K562 (cell line): ENCODE data around the gene BEND6. TPM values are rescaled to one million over a fixed set of nuclear protein-coding genes. Genes with fewer than 3 reads are reported as not detected.

Source experiments
- ATAC-seq: fragments of 200-7000 bp; cut with Tn5 transposase; 3 replicates; pipeline ENCODE4 v1.9.1; 2020; ENCODE audit warnings: moderate library complexity
- BruUV-seq: library from RNA; stranded (reverse); fragments of 400-500 nt; replicated peaks from 2 replicates; lab custom pipeline; 2021; lab: Mats Ljungman, UMichigan
- CTCF ChIA-PET: fragments of 300-600 bp; formaldehyde crosslinking; extraction: SDS; loops from one replicate; lab custom pipeline; 2021; ENCODE audit warnings: low intra/inter-chr PET ratio; lab: Yijun Ruan, JAX
- POLR2A ChIA-PET: fragments of 300-600, 350-650 bp; sonication (Branson Sonifier 250); formaldehyde crosslinking; extraction: SDS; loops from one replicate; lab custom pipeline; 2021; ENCODE audit warnings: antibody characterized with exemption, inconsistent platforms; lab: Yijun Ruan, JAX
- DNase-seq, 4 experiments: peaks; one replicate each; pipeline versions ENCODE4 v3.0.0 to v3.0.0-alpha.2; 2011 to 2018; ENCODE audit warnings: low spot score in 3 of 4, mixed read lengths in 3 of 4; ENCODE audit errors: extremely low read depth in 1 of 4
- FAIRE-seq: peaks from 2 replicates; lab custom pipeline; 2011; peaks lifted over from hg19 to GRCh38; lab: Jason Lieb, UNC
- H2AFZ ChIP-seq: 2 replicates; pipeline ENCODE4 v1.6.0; 2011; ENCODE audit warnings: low read depth, low read length, control low read depth, inconsistent platforms
- H3K27ac ChIP-seq: fragments of 200-600 bp; 3 replicates; pipeline ENCODE4 v1.8.0; 2011; ENCODE audit warnings: low read depth, mild to moderate bottlenecking, control low read depth, inconsistent platforms, low read length, moderate library complexity, mixed read lengths; ENCODE audit errors: extremely low read depth
- H3K27me3 ChIP-seq, 2 experiments: fragments of 300-600 bp in 1 of 2; 2 replicates in 1 of 2; 3 replicates in 1 of 2; pipeline versions ENCODE4 v1.6.0 to v1.8.0; 2011; ENCODE audit warnings: inconsistent platforms in 2 of 2, low read length in 2 of 2, mild to moderate bottlenecking in 1 of 2, mixed read lengths in 1 of 2, moderate library complexity in 1 of 2; ENCODE audit not compliant: control insufficient read depth in 2 of 2, insufficient read depth in 2 of 2
- H3K36me3 ChIP-seq: fragments of 300-600 bp; 3 replicates; pipeline ENCODE4 v1.8.0; 2011; ENCODE audit warnings: mild to moderate bottlenecking, low read length, inconsistent platforms; ENCODE audit not compliant: control insufficient read depth, insufficient read depth
- H3K4me1 ChIP-seq, 2 experiments: fragments of 200-600 bp in 1 of 2; replicated peaks in 1 of 2; 2 replicates in 1 of 2; 3 replicates in 1 of 2; pipeline versions ENCODE4 v1.5.1 to v1.8.0; 2011; ENCODE audit warnings: inconsistent platforms in 2 of 2, low read length in 2 of 2, mild to moderate bottlenecking in 1 of 2, mixed read lengths in 1 of 2, moderate library complexity in 1 of 2; ENCODE audit not compliant: control insufficient read depth in 2 of 2, insufficient read depth in 2 of 2
- H3K4me2 ChIP-seq: 2 replicates; pipeline ENCODE4 v1.6.1; 2011; ENCODE audit warnings: low read length, control low read depth, inconsistent platforms, mixed read lengths; ENCODE audit not compliant: insufficient read depth
- H3K4me3 ChIP-seq: fragments of 200-600 bp; sonication (generic), shearing (Covaris generic); 2 replicates; pipeline ENCODE4 v1.5.1; 2016; ENCODE audit warnings: control low read depth, inconsistent platforms
- H3K79me2 ChIP-seq: fragments of 200-600 bp; 3 replicates; pipeline ENCODE4 v1.8.0; 2011; ENCODE audit warnings: low read length, inconsistent platforms; ENCODE audit not compliant: control insufficient read depth, insufficient read depth
- H3K9ac ChIP-seq, 2 experiments: 2 replicates each; pipeline versions ENCODE4 v1.6.0 to v1.6.1; 2011; ENCODE audit warnings: low read depth in 2 of 2, low read length in 2 of 2, control low read depth in 1 of 2, inconsistent platforms in 1 of 2, mild to moderate bottlenecking in 1 of 2, mixed read lengths in 1 of 2; ENCODE audit not compliant: insufficient read depth in 1 of 2
- H3K9me1 ChIP-seq: one replicate; pipeline ENCODE4 v1.6.0; 2011; ENCODE audit warnings: inconsistent platforms, mild to moderate bottlenecking, low read length, moderate library complexity; ENCODE audit not compliant: control insufficient read depth, insufficient read depth
- H3K9me3 ChIP-seq: replicated peaks from 2 replicates; pipeline ENCODE4 v1.5.1; 2011; ENCODE audit warnings: low read depth, low read length, inconsistent platforms; ENCODE audit not compliant: control insufficient read depth, insufficient read depth
- H4K20me1 ChIP-seq: replicated peaks from 2 replicates; pipeline ENCODE4 v1.6.1; 2011; ENCODE audit warnings: low read length, inconsistent platforms, mixed read lengths; ENCODE audit not compliant: control insufficient read depth, insufficient read depth
- BDP1 ChIP-seq: IDR thresholded peaks from 3 replicates; pipeline ENCODE4 v1.6.1; 2011; ENCODE audit not compliant: insufficient read length, insufficient read depth
- ELF1 ChIP-seq: fragments of 200-800 bp; sonication (Bioruptor generic); IDR thresholded peaks from 2 replicates; pipeline ENCODE4 v1.6.1; 2016; ENCODE audit warnings: missing genetic modification characterization, missing compliant biosample characterization
- FOSL1 ChIP-seq: fragments of 200-800 bp; sonication (Bioruptor generic); conservative IDR thresholded peaks from 2 replicates; pipeline ENCODE4 v1.6.1; 2016; ENCODE audit warnings: missing genetic modification characterization, missing compliant biosample characterization
- FUS ChIP-seq: fragments of 200-400 bp; formaldehyde crosslinking; optimal IDR thresholded peaks from 2 replicates; pipeline ENCODE3; 2017; ENCODE audit warnings: low read depth, low read length
- GATA2 ChIP-seq: sonication (generic); formaldehyde crosslinking; IDR thresholded peaks from 2 replicates; pipeline ENCODE4 v1.4.0; 2020; ENCODE audit warnings: mild to moderate bottlenecking, missing genetic modification reagents
- JUND ChIP-seq, 2 experiments: IDR thresholded peaks; 2 replicates in 1 of 2; 3 replicates in 1 of 2; pipeline ENCODE4 v1.6.1; 2011; ENCODE audit warnings: borderline replicate concordance in 2 of 2, low read depth in 2 of 2, low read length in 2 of 2, improper control_type of control experiment in 1 of 2, missing biosample characterization in 1 of 2, missing genetic modification characterization in 1 of 2, missing genetic modification reagents in 1 of 2
- RAD21 ChIP-seq, 2 experiments: fragments of 250-450 bp in 1 of 2; fragments of 450-650 bp in 1 of 2; sonication (Bioruptor Pico) in 1 of 2; formaldehyde crosslinking in 1 of 2; IDR thresholded peaks in 1 of 2; conservative IDR thresholded peaks in 1 of 2; 2 replicates each; pipeline versions ENCODE4 v1.4.0 to v1.8.0; 2020 to 2022; ENCODE audit warnings: mild to moderate bottlenecking in 2 of 2, moderate library complexity in 1 of 2
- SOX6 ChIP-seq: fragments of 450-650 bp; IDR thresholded peaks from 2 replicates; pipeline ENCODE4 v1.6.1; 2014; ENCODE audit warnings: mild to moderate bottlenecking
- WHSC1 ChIP-seq: IDR thresholded peaks from one replicate; pipeline ENCODE4 v1.6.1; 2012; ENCODE audit warnings: low read length, control low read depth, inconsistent platforms
- XRCC3 ChIP-seq: fragments of 450-650 bp; IDR thresholded peaks from 2 replicates; pipeline ENCODE4 v1.6.1; 2017; ENCODE audit warnings: mild to moderate bottlenecking, moderate library complexity
- ZNF445 ChIP-seq: fragments of 250-450 bp; sonication (Bioruptor Pico); IDR thresholded peaks from 2 replicates; pipeline ENCODE4 v1.4.0; 2020; ENCODE audit warnings: low read depth, mild to moderate bottlenecking, moderate library complexity
- WGBS: fragments of 100-300 bp; shearing (Covaris generic); methylation state at CpG from one replicate; pipeline ENCODE4 v1.1.6; 2016; ENCODE audit warnings: low coverage, mixed read lengths; ENCODE audit not compliant: insufficient coverage; ENCODE audit errors: missing lambda C conversion rate; 5-methylcytosine and 5-hydroxymethylcytosine counted together
- in situ Hi-C: fragments of 300-500 bp; cut with MboI; formaldehyde crosslinking; loops from 4 replicates; pipeline ENCODE4 v1.15.0; 2018; ENCODE audit warnings: inconsistent platforms, mixed read lengths
- intact Hi-C: fragments of 100-400 bp; cut with micrococcal nuclease; formaldehyde crosslinking; loops from 2 replicates; pipeline ENCODE4 v1.14.2; 2022
- polyA plus RNA-seq, 8 experiments: library from polyadenylated mRNA; depleted of rRNA in 4 of 8; stranded (reverse) in 5 of 8; unstranded in 3 of 8; fragments of >200 nt; fragmentation: Nextera tagmentation in 2 of 8; fragmentation: Illumina TruSeq in 1 of 8; extraction: Ambion mirVana in 2 of 8; extraction: Trizol in 1 of 8; gene quantifications; 2 replicates each; pipeline versions ENCODE4 v1.2.1 to v1.2.3, GENCODE V29; 2011 to 2014; ENCODE audit warnings: inconsistent platforms in 1 of 8, missing spikeins in 1 of 8
- total RNA-seq, 7 experiments: library from RNA; depleted of rRNA in 6 of 7; stranded (reverse); fragments of >200 nt in 6 of 7; fragmentation: Illumina TruSeq in 2 of 7; extraction: Trizol in 2 of 7; gene quantifications; 2 replicates each; pipeline versions ENCODE4 v1.2.1 to v1.2.3, GENCODE V29; 2011 to 2021; ENCODE audit warnings: low replicate concordance in 1 of 7
- TF ChIP-seq, protein P1 (sequence below): fragments of 450-650 bp; IDR thresholded peaks from 2 replicates; pipeline ENCODE4 v1.6.1; 2016
- TF ChIP-seq, protein P2 (sequence below): sonication (generic); formaldehyde crosslinking; IDR thresholded peaks from 2 replicates; pipeline ENCODE4 v1.8.1; 2023; ENCODE audit warnings: mild to moderate bottlenecking, missing genetic modification reagents, moderate library complexity
- TF ChIP-seq, protein P3 (sequence below): fragments of 250-450 bp; sonication (Bioruptor Pico); IDR thresholded peaks from 2 replicates; pipeline ENCODE4 v1.4.0; 2020; ENCODE audit warnings: mild to moderate bottlenecking, moderate library complexity

The BEND6 gene
- total and polyA plus RNA-seq, 9 of the 15 experiments (the other 6 are each of a cell fraction or from before 2014, with no cell fraction given) = 0.37 to 4.0 (median 1.1) TPM

DNA sequence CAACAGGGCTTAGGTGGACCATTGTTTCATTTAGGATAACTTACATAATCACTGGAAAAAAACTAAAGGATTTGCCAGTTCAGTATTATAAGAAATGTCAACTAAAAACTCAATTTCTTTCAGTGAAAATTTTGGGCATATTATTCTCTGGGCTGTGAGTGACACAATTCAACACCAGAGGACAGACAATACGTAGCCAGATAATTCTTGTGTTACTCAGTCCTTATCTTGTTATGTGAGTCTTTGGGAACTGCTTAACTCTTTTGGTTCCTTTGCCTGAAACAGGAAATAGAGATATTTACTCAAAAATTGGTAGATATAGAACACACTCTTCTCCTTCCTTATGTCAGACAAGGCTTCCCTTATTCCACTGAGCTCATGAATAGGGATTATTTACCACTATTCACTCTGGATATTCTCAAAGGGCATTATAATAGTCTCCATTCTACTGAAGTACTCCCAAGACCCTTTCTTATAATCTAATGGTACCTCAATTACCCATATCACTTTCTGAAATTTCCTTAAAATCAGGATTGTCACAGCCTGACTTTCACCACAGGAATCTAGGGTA lies 4.9 kb upstream of the BEND6 start:
- Histone ChIP-seq H3K9ac (no peak overlapping the region), H3K9me3 (no peaks in the 10 kb centered on the region; the same call in 1 of the 2 replicates), H3K4me3 (no peak overlapping the region), H2AFZ (no peak overlapping the region), H3K9me1 (no peaks in the 10 kb centered on the region), H3K79me2 (peaks cover 19% of the 10 kb centered on the region), H3K27me3 (no peaks in the 10 kb centered on the region), H3K4me1 (peaks cover 4 to 20% of the 10 kb centered on the region in 2 experiments; a peak in 4 of 5 replicates), H3K27ac (peak overlapping the region; percentile 35; the same call in 1 of the 3 replicates), H3K36me3 (peaks cover 17% of the 10 kb centered on the region; the same call in 1 of the 3 replicates), H3K4me2 (no peak overlapping the region; the same call in 1 of the 2 replicates), H4K20me1 (no peaks in the 10 kb centered on the region)
- ChIA-PET POLR2A (no interaction called here), CTCF (no interaction called here)
- FAIRE-seq (no peak), DNase-seq (peak in 1 of 4 experiments; percentile 39), ATAC-seq (no peak)
- intact Hi-C loops = loop anchor here (1.0 kb wide), 1 partner anchor 366 kb away; no protein-coding TSS in a partner anchor
- 0% methylated on average over 1 of the region's 1 CpG for WGBS
- in situ Hi-C loops = no loop called here
- no TSS peak for BruUV-seq
- TF ChIP-seq, protein P1, sequence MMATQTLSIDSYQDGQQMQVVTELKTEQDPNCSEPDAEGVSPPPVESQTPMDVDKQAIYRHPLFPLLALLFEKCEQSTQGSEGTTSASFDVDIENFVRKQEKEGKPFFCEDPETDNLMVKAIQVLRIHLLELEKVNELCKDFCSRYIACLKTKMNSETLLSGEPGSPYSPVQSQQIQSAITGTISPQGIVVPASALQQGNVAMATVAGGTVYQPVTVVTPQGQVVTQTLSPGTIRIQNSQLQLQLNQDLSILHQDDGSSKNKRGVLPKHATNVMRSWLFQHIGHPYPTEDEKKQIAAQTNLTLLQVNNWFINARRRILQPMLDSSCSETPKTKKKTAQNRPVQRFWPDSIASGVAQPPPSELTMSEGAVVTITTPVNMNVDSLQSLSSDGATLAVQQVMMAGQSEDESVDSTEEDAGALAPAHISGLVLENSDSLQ = peak; percentile 75
- TF ChIP-seq RAD21 (CRISPR knock-in tag; conservative IDR thresholded peaks at IDR 0.05 in 1 of 2, IDR thresholded peaks at IDR 0.05 in 1 of 2) = peak in 1 of 2 experiments; percentile 37; a peak in 2 of 4 replicates
- TF ChIP-seq BDP1 = peak; percentile 4
- peak; percentile 21; the same call in 1 of the 2 replicates for TF ChIP-seq ELF1 (tag)
- 0 out of 2 replicates have a peak, but pooled peaks have one; percentile 12 for TF ChIP-seq JUND (IDR thresholded peaks at IDR 0.05; ENCODE audit: borderline replicate concordance, low read depth, low read length)
- peak; percentile 35; the same call in 1 of the 3 replicates for TF ChIP-seq JUND (tag; IDR thresholded peaks at IDR 0.05; ENCODE audit: borderline replicate concordance, low read depth, low read length)
- peak; percentile 59; the same call in 1 of the 2 replicates for TF ChIP-seq SOX6
- TF ChIP-seq GATA2 = 0 out of 2 replicates have a peak, but pooled peaks have one; percentile 23
- TF ChIP-seq, protein P2, sequence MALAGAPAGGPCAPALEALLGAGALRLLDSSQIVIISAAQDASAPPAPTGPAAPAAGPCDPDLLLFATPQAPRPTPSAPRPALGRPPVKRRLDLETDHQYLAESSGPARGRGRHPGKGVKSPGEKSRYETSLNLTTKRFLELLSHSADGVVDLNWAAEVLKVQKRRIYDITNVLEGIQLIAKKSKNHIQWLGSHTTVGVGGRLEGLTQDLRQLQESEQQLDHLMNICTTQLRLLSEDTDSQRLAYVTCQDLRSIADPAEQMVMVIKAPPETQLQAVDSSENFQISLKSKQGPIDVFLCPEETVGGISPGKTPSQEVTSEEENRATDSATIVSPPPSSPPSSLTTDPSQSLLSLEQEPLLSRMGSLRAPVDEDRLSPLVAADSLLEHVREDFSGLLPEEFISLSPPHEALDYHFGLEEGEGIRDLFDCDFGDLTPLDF (CRISPR knock-in tag) = no peak
- no peak for TF ChIP-seq XRCC3
- TF ChIP-seq WHSC1 = no peak
- TF ChIP-seq, protein P3, sequence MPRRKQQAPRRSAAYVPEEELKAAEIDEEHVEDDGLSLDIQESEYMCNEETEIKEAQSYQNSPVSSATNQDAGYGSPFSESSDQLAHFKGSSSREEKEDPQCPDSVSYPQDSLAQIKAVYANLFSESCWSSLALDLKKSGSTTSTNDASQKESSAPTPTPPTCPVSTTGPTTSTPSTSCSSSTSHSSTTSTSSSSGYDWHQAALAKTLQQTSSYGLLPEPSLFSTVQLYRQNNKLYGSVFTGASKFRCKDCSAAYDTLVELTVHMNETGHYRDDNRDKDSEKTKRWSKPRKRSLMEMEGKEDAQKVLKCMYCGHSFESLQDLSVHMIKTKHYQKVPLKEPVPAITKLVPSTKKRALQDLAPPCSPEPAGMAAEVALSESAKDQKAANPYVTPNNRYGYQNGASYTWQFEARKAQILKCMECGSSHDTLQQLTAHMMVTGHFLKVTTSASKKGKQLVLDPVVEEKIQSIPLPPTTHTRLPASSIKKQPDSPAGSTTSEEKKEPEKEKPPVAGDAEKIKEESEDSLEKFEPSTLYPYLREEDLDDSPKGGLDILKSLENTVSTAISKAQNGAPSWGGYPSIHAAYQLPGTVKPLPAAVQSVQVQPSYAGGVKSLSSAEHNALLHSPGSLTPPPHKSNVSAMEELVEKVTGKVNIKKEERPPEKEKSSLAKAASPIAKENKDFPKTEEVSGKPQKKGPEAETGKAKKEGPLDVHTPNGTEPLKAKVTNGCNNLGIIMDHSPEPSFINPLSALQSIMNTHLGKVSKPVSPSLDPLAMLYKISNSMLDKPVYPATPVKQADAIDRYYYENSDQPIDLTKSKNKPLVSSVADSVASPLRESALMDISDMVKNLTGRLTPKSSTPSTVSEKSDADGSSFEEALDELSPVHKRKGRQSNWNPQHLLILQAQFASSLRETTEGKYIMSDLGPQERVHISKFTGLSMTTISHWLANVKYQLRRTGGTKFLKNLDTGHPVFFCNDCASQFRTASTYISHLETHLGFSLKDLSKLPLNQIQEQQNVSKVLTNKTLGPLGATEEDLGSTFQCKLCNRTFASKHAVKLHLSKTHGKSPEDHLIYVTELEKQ (CRISPR knock-in tag) = no peak
- TF ChIP-seq FUS = no peak
- 0 out of 2 replicates have a peak, but pooled peaks have one; percentile 13 for TF ChIP-seq FOSL1 (tag)
- TF ChIP-seq ZNF445 (CRISPR knock-in tag) = no peak
